NCI-H2081 treated with DMSO at 0.1 percent for 48 hours (cell line): ENCODE results near the gene STAB2.
A peak's percentile ranks its signal among the peaks of the same experiment; 100 is the strongest.

ENCODE experiments used
- DNase-seq: peaks from one replicate; lab custom pipeline; 2025; lab: John Stamatoyannopoulos, UW

Gene STAB2

GRCh38 chr12:103783744-103784664 is 196.9 kb downstream of the STAB2 start:
- DNase-seq = no peak

- no peak for DNase-seq
Measured at GRCh38 chr12:103785243-103786031, 198.4 kb downstream of the STAB2 start.

GRCh38 chr12:103786201-103786600 is 199.1 kb downstream of the STAB2 start:
- DNase-seq = no peak

- DNase-seq = no peak
Measured at GRCh38 chr12:103791350-103791920, 204.4 kb downstream of the STAB2 start.

- DNase-seq = no peak
Measured at GRCh38 chr12:103793046-103793445, 206.0 kb downstream of the STAB2 start.

- DNase-seq = no peak
Measured at GRCh38 chr12:103793512-103794045, 206.5 kb downstream of the STAB2 start.

GRCh38 chr12:103794309-103795213 is 207.5 kb downstream of the STAB2 start:
- no peak for DNase-seq

GRCh38 chr12:103798586-103798985 is 211.5 kb downstream of the STAB2 start:
- DNase-seq = no peak

GRCh38 chr12:103799504-103799856 is 212.4 kb downstream of the STAB2 start:
- no peak for DNase-seq

- DNase-seq = peak; percentile 81
Measured at GRCh38 chr12:103799857-103800771, 213.0 kb downstream of the STAB2 start.

GRCh38 chr12:103801709-103802585 is 214.9 kb downstream of the STAB2 start:
- DNase-seq = no peak

- DNase-seq = no peak
Measured at GRCh38 chr12:103802586-103802886, 215.5 kb downstream of the STAB2 start.

GRCh38 chr12:103803847-103804246 is 216.8 kb downstream of the STAB2 start:
- no peak for DNase-seq

GRCh38 chr12:103805655-103806360 is 218.7 kb downstream of the STAB2 start:
- DNase-seq = no peak

GRCh38 chr12:103806803-103807202 is 219.7 kb downstream of the STAB2 start:
- DNase-seq = no peak

GRCh38 chr12:103807561-103808238 is 220.6 kb downstream of the STAB2 start:
- DNase-seq = no peak

- DNase-seq = no peak
Measured at GRCh38 chr12:103808239-103808880, 221.3 kb downstream of the STAB2 start.

- DNase-seq = no peak
Measured at GRCh38 chr12:103809154-103809553, 222.1 kb downstream of the STAB2 start.
